ENCODE data around the gene KIDINS220.

GRCh38 chr2:8694737-8695136 is 142.7 kb downstream of the KIDINS220 start:
- TF ChIP-seq GATA2 (IDR thresholded peaks at IDR 0.05; ENCODE audit: low read depth, low read length) (no peak), GATA3 (IDR thresholded peaks at IDR 0.05; ENCODE audit: low read depth, low read length) (no peak)
